ENCODE data around the gene MYO3B. TPM values are rescaled to one million over a fixed set of nuclear protein-coding genes. Genes with fewer than 3 reads are reported as not detected.

MYO3B gene
- total and polyA plus RNA-seq, 2 of the 8 experiments (the other 6 are each of a cell fraction or from before 2014, with no cell fraction given) = 0.17 to 0.19 TPM

- 88% methylated on average over 3 of the region's 3 CpGs; no CpG with 5 or more reads in 1 of the 2 experiments for WGBS, 2 experiments (ENCODE audit: extremely low coverage in 1 of 2, insufficient coverage in 1 of 2, insufficient read length in 1 of 2, insufficient replicate concordance in 2 of 2, low coverage in 1 of 2, low lambda C conversion rate in 2 of 2, missing lambda C conversion rate in 1 of 2)
- no peaks in the 10 kb centered on the region for H3K79me1 ChIP-seq (ENCODE audit: low read depth, low read length)
- CTCF ChIA-PET (ENCODE audit: partially characterized antibody) = no interaction called here
- TF ChIP-seq POLR2A (IDR thresholded peaks at IDR 0.05; ENCODE audit: control extremely low read depth in 1 of 2, low read depth in 2 of 2, low read length in 2 of 2) (no peak), RAD21 (IDR thresholded peaks at IDR 0.05 in 1 of 2, conservative IDR thresholded peaks at IDR 0.05 in 1 of 2; ENCODE audit: low read depth in 2 of 2, low read length in 2 of 2) (no peak), E2F6 (IDR thresholded peaks at IDR 0.05) (no peak), EGR1 (IDR thresholded peaks at IDR 0.05; ENCODE audit: borderline replicate concordance, low read depth, low read length) (no peak), GTF2F1 (IDR thresholded peaks at IDR 0.05; ENCODE audit: borderline replicate concordance, low read depth, low read length) (no peak), YY1 (IDR thresholded peaks at IDR 0.05; ENCODE audit: low read depth, low read length) (no peak), KDM1A (IDR thresholded peaks at IDR 0.05; ENCODE audit: borderline replicate concordance, low read length) (no peak), POU5F1 (IDR thresholded peaks at IDR 0.05; ENCODE audit: low read depth, low read length) (no peak), SIRT6 (IDR thresholded peaks at IDR 0.05; ENCODE audit: low read length) (no peak)
- TF ChIP-seq, protein P1, sequence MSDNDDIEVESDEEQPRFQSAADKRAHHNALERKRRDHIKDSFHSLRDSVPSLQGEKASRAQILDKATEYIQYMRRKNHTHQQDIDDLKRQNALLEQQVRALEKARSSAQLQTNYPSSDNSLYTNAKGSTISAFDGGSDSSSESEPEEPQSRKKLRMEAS (IDR thresholded peaks at IDR 0.05) = no peak
These were observed 279.0 kb downstream of the MYO3B start for GRCh38 chr2:170456914-170457313.

More at GRCh38 chr2:170456914-170457313, 279.0 kb downstream of the MYO3B start:
- no peak overlapping the region for H3K4me2 ChIP-seq (ENCODE audit: insufficient read depth in 1 of 2, low read depth in 2 of 2, low read length in 2 of 2)
- no peak overlapping the region for H2BK15ac ChIP-seq (ENCODE audit: low read length)
- no peak overlapping the region for H4K8ac ChIP-seq (ENCODE audit: extremely low read depth, insufficient read depth, low read length)
- H4K5ac ChIP-seq (ENCODE audit: insufficient read length, low read depth, low read length) = no peak overlapping the region
- H2AK5ac ChIP-seq (ENCODE audit: low read depth, low read length) = no peak overlapping the region
- DNase-seq (ENCODE audit: low read depth in 1 of 2, low spot score in 2 of 2) (no peak), FAIRE-seq (no peak)
- H2AFZ ChIP-seq (ENCODE audit: low read length) = no peak overlapping the region
- no peak overlapping the region for H3K18ac ChIP-seq (ENCODE audit: extremely low read depth, low read length)
- H2BK12ac ChIP-seq (ENCODE audit: low read depth, low read length) = no peak overlapping the region
- H3K4me3 ChIP-seq (ENCODE audit: extremely low read depth in 1 of 4, insufficient read depth in 2 of 4, low read depth in 3 of 4, low read length in 4 of 4) = no peak overlapping the region
- POLR2A ChIA-PET (ENCODE audit: partially characterized antibody) = no interaction called here
- H4K20me1 ChIP-seq (replicated peaks in 1 of 2; ENCODE audit: control insufficient read depth in 1 of 2, insufficient read depth in 2 of 2, low read length in 2 of 2) = no peaks in the 10 kb centered on the region
- H3K4me1 ChIP-seq (replicated peaks in 1 of 4; ENCODE audit: control insufficient read depth in 3 of 4, insufficient read depth in 4 of 4, low read length in 3 of 4) = peaks cover 0 to under 1% (median 0%) of the 10 kb centered on the region in 4 experiments; a peak in 1 of 7 replicates
- no peak overlapping the region for H2BK5ac ChIP-seq (ENCODE audit: low read depth, low read length)
- no peak overlapping the region for H4K91ac ChIP-seq (replicated peaks; ENCODE audit: insufficient read length, low read length)
- H3K79me2 ChIP-seq (ENCODE audit: control insufficient read depth in 1 of 2, insufficient read depth in 2 of 2, low read length in 2 of 2) = no peaks in the 10 kb centered on the region
- no peak overlapping the region for H3K4ac ChIP-seq (replicated peaks; ENCODE audit: insufficient read length, low read depth, low read length)
- peaks cover 5 to 10% of the 10 kb centered on the region in 2 experiments; a peak in 2 of 4 replicates for H3K9me3 ChIP-seq (ENCODE audit: insufficient read depth in 2 of 2, low read depth in 1 of 2, low read length in 1 of 2)
- H2BK120ac ChIP-seq (replicated peaks; ENCODE audit: low read depth, low read length) = no peak overlapping the region
- no peak overlapping the region for H3K23ac ChIP-seq (ENCODE audit: insufficient read length)
- no peak overlapping the region for H2BK20ac ChIP-seq (ENCODE audit: low read length)
- peaks cover 0 to 5% (median 0%) of the 10 kb centered on the region in 4 experiments; a peak in 1 of 8 replicates for H3K36me3 ChIP-seq (ENCODE audit: control insufficient read depth in 2 of 4, insufficient read depth in 4 of 4, low read length in 3 of 4)
- H3K27ac ChIP-seq (ENCODE audit: low read depth, low read length) = no peak overlapping the region
- H3K27me3 ChIP-seq (replicated peaks in 1 of 4; ENCODE audit: control insufficient read depth in 3 of 4, extremely low read depth in 1 of 4, insufficient read depth in 3 of 4, low read length in 3 of 4) = no peaks in the 10 kb centered on the region
- no peaks in the 10 kb centered on the region for H3K23me2 ChIP-seq (ENCODE audit: low read depth, low read length)
- no peak overlapping the region for H3K14ac ChIP-seq (ENCODE audit: insufficient read length)
- no peak overlapping the region for H3K9ac ChIP-seq (replicated peaks in 1 of 4; ENCODE audit: extremely low read depth in 1 of 4, low read depth in 3 of 4, low read length in 3 of 4)
- no peak overlapping the region for H3K56ac ChIP-seq (replicated peaks; ENCODE audit: insufficient read length, low read depth, low read length)
